ENCODE results near the gene SLC37A2.

SLC37A2 gene

GRCh38 chr11:125108469-125108868 lies 45.4 kb downstream of the SLC37A2 start:
- no peak for DNase-seq (ENCODE audit: low read depth in 3 of 3, low spot score in 1 of 3)

GRCh38 chr11:125110506-125110905 lies 47.4 kb downstream of the SLC37A2 start:
- no peak for DNase-seq (ENCODE audit: low read depth in 3 of 3, low spot score in 1 of 3)

GRCh38 chr11:125111001-125111342 lies 47.9 kb downstream of the SLC37A2 start:
- peak in 1 of 3 donors; percentile 1 for DNase-seq (ENCODE audit: low read depth in 3 of 3, low spot score in 1 of 3)

- peak; percentile 88 for DNase-seq (ENCODE audit: low read depth in 3 of 3, low spot score in 1 of 3)
Measured at GRCh38 chr11:125111343-125112207, 48.5 kb downstream of the SLC37A2 start, which contains the start of gene TMEM218. TMEM218 (minus strand) TSS chr11:125111626; CDS start chr11:125102241, 9,385 bp downstream.

GRCh38 chr11:125112208-125112604 lies 49.1 kb downstream of the SLC37A2 start:
- no peak for DNase-seq (ENCODE audit: low read depth in 3 of 3, low spot score in 1 of 3)

GRCh38 chr11:125114518-125114917 lies 51.4 kb downstream of the SLC37A2 start:
- DNase-seq (ENCODE audit: low read depth in 3 of 3, low spot score in 1 of 3), result no peak

- DNase-seq (ENCODE audit: low read depth in 3 of 3, low spot score in 1 of 3), result no peak
Measured at GRCh38 chr11:125117429-125117828, 54.3 kb downstream of the SLC37A2 start.

GRCh38 chr11:125123194-125123946 lies 60.3 kb downstream of the SLC37A2 start:
- DNase-seq (ENCODE audit: low read depth in 3 of 3, low spot score in 1 of 3), result no peak

- DNase-seq (ENCODE audit: low read depth in 3 of 3, low spot score in 1 of 3), result no peak
Measured at GRCh38 chr11:125123947-125124617, 61.0 kb downstream of the SLC37A2 start.

- no peak for DNase-seq (ENCODE audit: low read depth in 3 of 3, low spot score in 1 of 3)
Measured at GRCh38 chr11:125124618-125124992, 61.5 kb downstream of the SLC37A2 start.

GRCh38 chr11:125128450-125128849 lies 65.3 kb downstream of the SLC37A2 start:
- no peak for DNase-seq (ENCODE audit: low read depth in 3 of 3, low spot score in 1 of 3)

- no peak for DNase-seq (ENCODE audit: low read depth in 3 of 3, low spot score in 1 of 3)
Measured at GRCh38 chr11:125129316-125129993, 66.3 kb downstream of the SLC37A2 start.

- no peak for DNase-seq (ENCODE audit: low read depth in 3 of 3, low spot score in 1 of 3)
Measured at GRCh38 chr11:125132071-125132470, 69.0 kb downstream of the SLC37A2 start.

- DNase-seq (ENCODE audit: low read depth in 3 of 3, low spot score in 1 of 3), result no peak
Measured at GRCh38 chr11:125132596-125132995, 69.5 kb downstream of the SLC37A2 start.

- no peak for DNase-seq (ENCODE audit: low read depth in 3 of 3, low spot score in 1 of 3)
Measured at GRCh38 chr11:125136001-125136400, 72.9 kb downstream of the SLC37A2 start.

GRCh38 chr11:125138966-125139365 lies 75.9 kb downstream of the SLC37A2 start:
- DNase-seq (ENCODE audit: low read depth in 3 of 3, low spot score in 1 of 3), result no peak

GRCh38 chr11:125139778-125140177 lies 76.7 kb downstream of the SLC37A2 start:
- DNase-seq (ENCODE audit: low read depth in 3 of 3, low spot score in 1 of 3), result no peak

Data from stimulated activated CD4-positive, alpha-beta T cell treated with anti-CD3 and anti-CD28 coated beads, TNF-alpha, amount 100 ng/mL, for 1 hour (primary cell).